Measurements from ENCODE around the gene LTBR.
A peak's percentile ranks its signal among the peaks of the same experiment; 100 is the strongest.
"Not testable (repeated sequence)": the region's sequence is repeated elsewhere in the genome, so short reads cannot be mapped to it uniquely, and the experiment has no call there.

Gene LTBR

DNA sequence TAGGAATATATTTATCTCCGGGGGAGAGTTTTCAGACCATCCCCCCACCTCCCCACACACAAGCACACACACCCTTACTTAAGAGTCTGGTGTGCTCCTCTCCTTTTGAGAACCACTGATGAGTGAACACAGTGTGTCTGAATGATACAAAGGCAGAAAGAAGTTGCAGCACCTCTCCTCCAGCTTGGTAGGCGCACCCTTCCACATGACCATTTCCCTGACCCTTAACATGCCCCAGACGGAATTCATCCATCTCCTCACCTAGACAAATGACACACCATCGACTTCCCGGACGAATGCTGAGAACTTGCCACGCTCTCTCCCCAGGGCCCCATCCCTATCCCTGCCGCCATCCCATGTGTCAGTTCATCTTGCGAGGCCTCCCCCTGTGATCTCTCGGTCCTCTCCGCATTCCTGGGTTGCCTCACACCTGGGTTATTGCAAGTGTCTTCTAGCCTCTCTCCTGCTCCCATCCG, 46.0 kb upstream of the LTBR start:
- Histone ChIP-seq H3K18ac (ENCODE audit: low read length) (peak overlapping the region; percentile 36), H2BK12ac (ENCODE audit: low read length) (peak overlapping the region; percentile 28), H3K4me3 (ENCODE audit: low read length in 2 of 2) (peak overlapping the region in 1 of 2 donors; percentile 0), H2AFZ (ENCODE audit: low read length) (no peak overlapping the region), H3K9ac (ENCODE audit: low read depth, low read length, poor library complexity) (no peak overlapping the region), H2BK5ac (ENCODE audit: low read length) (no peak overlapping the region), H3K27ac (replicated peaks; ENCODE audit: low read length) (no peak overlapping the region), H4K91ac (ENCODE audit: low read depth, low read length, poor library complexity) (no peak overlapping the region), H2AK5ac (ENCODE audit: low read depth, low read length) (peak overlapping the region; percentile 31), H3K4me2 (ENCODE audit: insufficient read depth, low read length, poor library complexity, severe bottlenecking) (no peak overlapping the region), H2BK15ac (ENCODE audit: low read length) (peak overlapping the region; percentile 51), H3K9me3 (replicated peaks in 1 of 2; ENCODE audit: control insufficient read depth in 2 of 2, insufficient read depth in 1 of 2, low read depth in 1 of 2, low read length in 2 of 2) (no peaks in the 10 kb centered on the region), H2BK120ac (ENCODE audit: low read depth, low read length) (no peak overlapping the region), H4K8ac (ENCODE audit: low read depth, low read length) (no peak overlapping the region), H3K79me1 (ENCODE audit: low read depth, low read length) (peaks cover 20% of the 10 kb centered on the region), H3K4ac (ENCODE audit: low read length) (no peak overlapping the region), H3K23ac (ENCODE audit: low read depth, low read length, poor library complexity) (no peak overlapping the region), H3K14ac (ENCODE audit: low read length) (no peak overlapping the region), H3K27me3 (ENCODE audit: control insufficient read depth in 3 of 3, insufficient read depth in 3 of 3, low read depth in 1 of 3, low read length in 3 of 3) (no peaks in the 10 kb centered on the region), H3K36me3 (replicated peaks in 1 of 2; ENCODE audit: control insufficient read depth in 2 of 2, insufficient read depth in 2 of 2, low read length in 2 of 2) (peaks cover 9 to 45% of the 10 kb centered on the region in 2 donors), H3K4me1 (ENCODE audit: control insufficient read depth in 2 of 2, insufficient read depth in 1 of 2, low read depth in 1 of 2, low read length in 2 of 2) (peaks cover 53 to 63% of the 10 kb centered on the region in 2 donors)
- no peak for DNase-seq (ENCODE audit: low spot score)
- no CpG with 5 or more reads among the region's 12 CpGs for WGBS, 2 donors (ENCODE audit: extremely low coverage in 2 of 2, insufficient read length in 2 of 2, insufficient replicate concordance in 1 of 2)

GRCh38 chr12:6338536-6338935, 45.4 kb upstream of the LTBR start:
- H3K27ac ChIP-seq (replicated peaks; ENCODE audit: low read length); DNase-seq (ENCODE audit: low spot score); H2BK5ac ChIP-seq (ENCODE audit: low read length); H2AFZ ChIP-seq (ENCODE audit: low read length); H3K9me3 ChIP-seq (replicated peaks in 1 of 2; ENCODE audit: control insufficient read depth in 2 of 2, insufficient read depth in 1 of 2, low read depth in 1 of 2, low read length in 2 of 2); H3K4ac ChIP-seq (ENCODE audit: low read length); H3K27me3 ChIP-seq (ENCODE audit: control insufficient read depth in 3 of 3, insufficient read depth in 3 of 3, low read depth in 1 of 3, low read length in 3 of 3); H3K4me2 ChIP-seq (ENCODE audit: insufficient read depth, low read length, poor library complexity, severe bottlenecking); H4K8ac ChIP-seq (ENCODE audit: low read depth, low read length); H3K9ac ChIP-seq (ENCODE audit: low read depth, low read length, poor library complexity); H3K18ac ChIP-seq (ENCODE audit: low read length); H3K23ac ChIP-seq (ENCODE audit: low read depth, low read length, poor library complexity); H3K14ac ChIP-seq (ENCODE audit: low read length); H4K91ac ChIP-seq (ENCODE audit: low read depth, low read length, poor library complexity); H2BK120ac ChIP-seq (ENCODE audit: low read depth, low read length); H2BK12ac ChIP-seq (ENCODE audit: low read length): not testable (repeated sequence)
- WGBS, 2 donors (ENCODE audit: extremely low coverage in 2 of 2, insufficient read length in 2 of 2, insufficient replicate concordance in 1 of 2), result no CpG with 5 or more reads among the region's 8 CpGs
- Histone ChIP-seq H2AK5ac (ENCODE audit: low read depth, low read length) (peak overlapping the region; percentile 31), H3K4me1 (ENCODE audit: control insufficient read depth in 2 of 2, insufficient read depth in 1 of 2, low read depth in 1 of 2, low read length in 2 of 2) (peaks cover 56 to 63% of the 10 kb centered on the region in 2 donors), H3K36me3 (replicated peaks in 1 of 2; ENCODE audit: control insufficient read depth in 2 of 2, insufficient read depth in 2 of 2, low read length in 2 of 2) (peaks cover 4 to 40% of the 10 kb centered on the region in 2 donors), H3K79me1 (ENCODE audit: low read depth, low read length) (peaks cover 18% of the 10 kb centered on the region), H2BK15ac (ENCODE audit: low read length) (peak overlapping the region; percentile 51), H3K4me3 (ENCODE audit: low read length in 2 of 2) (peak overlapping the region in 1 of 2 donors; percentile 0)

DNA sequence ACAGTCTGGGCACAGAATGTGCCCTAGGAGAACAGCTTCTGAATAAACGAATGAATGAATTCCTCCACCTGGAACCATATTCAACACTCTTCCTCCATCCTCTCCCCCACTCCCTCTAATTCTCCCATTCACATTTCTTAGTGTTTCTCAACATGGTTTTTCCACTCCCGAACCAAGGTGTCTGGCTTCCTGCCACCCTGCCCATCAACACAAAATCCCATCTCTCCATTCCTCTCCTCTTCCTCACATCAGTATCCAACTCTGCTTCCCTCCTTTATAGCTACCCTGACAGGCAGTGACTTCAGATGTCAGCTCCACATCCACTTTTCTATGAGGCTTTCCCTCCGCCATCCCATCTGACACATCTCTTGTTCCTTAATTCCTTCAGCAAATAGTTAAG, 45.0 kb upstream of the LTBR start:
- peaks cover 59 to 66% of the 10 kb centered on the region in 2 donors for H3K4me1 ChIP-seq (ENCODE audit: control insufficient read depth in 2 of 2, insufficient read depth in 1 of 2, low read depth in 1 of 2, low read length in 2 of 2)
- H3K27ac ChIP-seq (replicated peaks; ENCODE audit: low read length), result peak overlapping the region; percentile 6
- H3K9me3 ChIP-seq (replicated peaks in 1 of 2; ENCODE audit: control insufficient read depth in 2 of 2, insufficient read depth in 1 of 2, low read depth in 1 of 2, low read length in 2 of 2), result no peaks in the 10 kb centered on the region
- DNase-seq (ENCODE audit: low spot score), result no peak
- H3K36me3 ChIP-seq (replicated peaks in 1 of 2; ENCODE audit: control insufficient read depth in 2 of 2, insufficient read depth in 2 of 2, low read length in 2 of 2), result peaks cover 0 to 36% of the 10 kb centered on the region in 2 donors
- no peak overlapping the region for H3K4me2 ChIP-seq (ENCODE audit: insufficient read depth, low read length, poor library complexity, severe bottlenecking)
- H2BK5ac ChIP-seq (ENCODE audit: low read length), result no peak overlapping the region
- H2BK12ac ChIP-seq (ENCODE audit: low read length), result no peak overlapping the region
- H2AFZ ChIP-seq (ENCODE audit: low read length), result no peak overlapping the region
- H3K23ac ChIP-seq (ENCODE audit: low read depth, low read length, poor library complexity), result no peak overlapping the region
- H4K8ac ChIP-seq (ENCODE audit: low read depth, low read length), result no peak overlapping the region
- no peaks in the 10 kb centered on the region for H3K27me3 ChIP-seq (ENCODE audit: control insufficient read depth in 3 of 3, insufficient read depth in 3 of 3, low read depth in 1 of 3, low read length in 3 of 3)
- no peak overlapping the region for H2BK15ac ChIP-seq (ENCODE audit: low read length)
- H3K79me1 ChIP-seq (ENCODE audit: low read depth, low read length), result peaks cover 15% of the 10 kb centered on the region
- no peak overlapping the region for H3K9ac ChIP-seq (ENCODE audit: low read depth, low read length, poor library complexity)
- no CpG with 5 or more reads among the region's 3 CpGs for WGBS, 2 donors (ENCODE audit: extremely low coverage in 2 of 2, insufficient read length in 2 of 2, insufficient replicate concordance in 1 of 2)
- H3K4me3 ChIP-seq (ENCODE audit: low read length in 2 of 2), result peak overlapping the region in 1 of 2 donors; percentile 83
- no peak overlapping the region for H3K4ac ChIP-seq (ENCODE audit: low read length)
- H4K91ac ChIP-seq (ENCODE audit: low read depth, low read length, poor library complexity), result no peak overlapping the region
- no peak overlapping the region for H3K18ac ChIP-seq (ENCODE audit: low read length)
- no peak overlapping the region for H3K14ac ChIP-seq (ENCODE audit: low read length)
- H2BK120ac ChIP-seq (ENCODE audit: low read depth, low read length), result no peak overlapping the region
- no peak overlapping the region for H2AK5ac ChIP-seq (ENCODE audit: low read depth, low read length)

DNA sequence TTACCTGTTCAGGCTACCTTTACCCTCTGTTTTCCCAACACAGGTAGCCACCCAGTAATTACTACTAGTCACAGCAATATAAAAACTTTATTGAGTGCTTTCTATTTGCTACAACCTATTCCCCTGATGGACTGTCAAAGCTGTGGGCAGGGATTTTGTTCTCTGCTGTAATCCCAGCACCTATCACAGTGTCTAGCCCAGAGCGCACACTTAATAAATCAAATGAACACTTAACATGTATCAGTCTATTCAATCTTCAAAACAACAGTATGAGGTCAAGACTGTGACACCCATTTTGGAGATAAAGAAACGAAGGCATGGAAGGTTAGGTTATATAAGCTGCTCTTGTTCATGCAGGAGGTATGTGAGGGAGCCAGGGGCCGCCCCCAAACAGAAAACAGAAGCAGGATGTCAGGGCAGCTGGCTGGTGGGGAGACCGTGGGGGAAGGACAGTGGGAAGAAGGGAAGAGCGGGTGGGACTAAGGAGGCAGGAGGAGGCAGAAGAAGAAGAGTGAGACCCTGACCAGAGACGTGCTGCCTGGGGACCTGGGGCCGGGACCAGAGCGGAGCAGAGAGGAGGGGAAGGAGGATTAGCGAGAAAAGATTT, 43.8 kb upstream of the LTBR start:
- H2AFZ ChIP-seq (ENCODE audit: low read length), result no peak overlapping the region
- no peak overlapping the region for H4K8ac ChIP-seq (ENCODE audit: low read depth, low read length)
- WGBS, 2 donors (ENCODE audit: extremely low coverage in 2 of 2, insufficient read length in 2 of 2, insufficient replicate concordance in 1 of 2), result no CpG with 5 or more reads among the region's 9 CpGs
- no peak overlapping the region for H3K4ac ChIP-seq (ENCODE audit: low read length)
- H3K23ac ChIP-seq (ENCODE audit: low read depth, low read length, poor library complexity), result no peak overlapping the region
- H3K27me3 ChIP-seq (ENCODE audit: control insufficient read depth in 3 of 3, insufficient read depth in 3 of 3, low read depth in 1 of 3, low read length in 3 of 3), result no peaks in the 10 kb centered on the region
- H2BK15ac ChIP-seq (ENCODE audit: low read length), result no peak overlapping the region
- H3K79me1 ChIP-seq (ENCODE audit: low read depth, low read length), result peaks cover 13% of the 10 kb centered on the region
- H3K36me3 ChIP-seq (replicated peaks in 1 of 2; ENCODE audit: control insufficient read depth in 2 of 2, insufficient read depth in 2 of 2, low read length in 2 of 2), result peaks cover 0 to 24% of the 10 kb centered on the region in 2 donors
- no peak for DNase-seq (ENCODE audit: low spot score)
- peak overlapping the region; percentile 45 for H3K18ac ChIP-seq (ENCODE audit: low read length)
- H3K9ac ChIP-seq (ENCODE audit: low read depth, low read length, poor library complexity), result peak overlapping the region; percentile 82
- peak overlapping the region; percentile 92 for H3K4me2 ChIP-seq (ENCODE audit: insufficient read depth, low read length, poor library complexity, severe bottlenecking)
- no peak overlapping the region for H2AK5ac ChIP-seq (ENCODE audit: low read depth, low read length)
- no peak overlapping the region for H2BK120ac ChIP-seq (ENCODE audit: low read depth, low read length)
- H3K14ac ChIP-seq (ENCODE audit: low read length), result no peak overlapping the region
- H2BK12ac ChIP-seq (ENCODE audit: low read length), result no peak overlapping the region
- H3K4me3 ChIP-seq (ENCODE audit: low read length in 2 of 2), result peak overlapping the region; percentile 83 to 91
- H3K27ac ChIP-seq (replicated peaks; ENCODE audit: low read length), result peak overlapping the region; percentile 76
- H2BK5ac ChIP-seq (ENCODE audit: low read length), result no peak overlapping the region
- H4K91ac ChIP-seq (ENCODE audit: low read depth, low read length, poor library complexity), result no peak overlapping the region
- H3K4me1 ChIP-seq (ENCODE audit: control insufficient read depth in 2 of 2, insufficient read depth in 1 of 2, low read depth in 1 of 2, low read length in 2 of 2), result peaks cover 55 to 60% of the 10 kb centered on the region in 2 donors
- no peaks in the 10 kb centered on the region for H3K9me3 ChIP-seq (replicated peaks in 1 of 2; ENCODE audit: control insufficient read depth in 2 of 2, insufficient read depth in 1 of 2, low read depth in 1 of 2, low read length in 2 of 2)
